K562 (cell line): ENCODE results near the gene ALKBH3. TPM values are rescaled to one million over a fixed set of nuclear protein-coding genes. Genes with fewer than 3 reads are reported as not detected.
A peak's percentile ranks its signal among the peaks of the same experiment; 100 is the strongest.

Experiments used
- ATAC-seq: fragments of 200-7000 bp; cut with Tn5 transposase; 3 replicates; pipeline ENCODE4 v1.9.1; 2020; ENCODE audit warnings: moderate library complexity
- BruUV-seq: library from RNA; stranded (reverse); fragments of 400-500 nt; replicated peaks from 2 replicates; lab custom pipeline; 2021; lab: Mats Ljungman, UMichigan
- CTCF ChIA-PET: fragments of 300-600 bp; formaldehyde crosslinking; extraction: SDS; loops from one replicate; lab custom pipeline; 2021; ENCODE audit warnings: low intra/inter-chr PET ratio; lab: Yijun Ruan, JAX
- POLR2A ChIA-PET: fragments of 300-600, 350-650 bp; sonication (Branson Sonifier 250); formaldehyde crosslinking; extraction: SDS; loops from one replicate; lab custom pipeline; 2021; ENCODE audit warnings: antibody characterized with exemption, inconsistent platforms; lab: Yijun Ruan, JAX
- DNase-seq, 4 experiments: peaks; one replicate each; pipeline versions ENCODE4 v3.0.0 to v3.0.0-alpha.2; 2011 to 2018; ENCODE audit warnings: low spot score in 3 of 4, mixed read lengths in 3 of 4; ENCODE audit errors: extremely low read depth in 1 of 4
- FAIRE-seq: peaks from 2 replicates; lab custom pipeline; 2011; peaks lifted over from hg19 to GRCh38; lab: Jason Lieb, UNC
- H2AFZ ChIP-seq: 2 replicates; pipeline ENCODE4 v1.6.0; 2011; ENCODE audit warnings: low read depth, low read length, control low read depth, inconsistent platforms
- H3K27ac ChIP-seq: fragments of 200-600 bp; 3 replicates; pipeline ENCODE4 v1.8.0; 2011; ENCODE audit warnings: low read depth, mild to moderate bottlenecking, control low read depth, inconsistent platforms, low read length, moderate library complexity, mixed read lengths; ENCODE audit errors: extremely low read depth
- H3K27me3 ChIP-seq, 2 experiments: fragments of 300-600 bp in 1 of 2; 2 replicates in 1 of 2; 3 replicates in 1 of 2; pipeline versions ENCODE4 v1.6.0 to v1.8.0; 2011; ENCODE audit warnings: inconsistent platforms in 2 of 2, low read length in 2 of 2, mild to moderate bottlenecking in 1 of 2, mixed read lengths in 1 of 2, moderate library complexity in 1 of 2; ENCODE audit not compliant: control insufficient read depth in 2 of 2, insufficient read depth in 2 of 2
- H3K36me3 ChIP-seq: fragments of 300-600 bp; 3 replicates; pipeline ENCODE4 v1.8.0; 2011; ENCODE audit warnings: mild to moderate bottlenecking, low read length, inconsistent platforms; ENCODE audit not compliant: control insufficient read depth, insufficient read depth
- H3K4me1 ChIP-seq, 2 experiments: fragments of 200-600 bp in 1 of 2; replicated peaks in 1 of 2; 2 replicates in 1 of 2; 3 replicates in 1 of 2; pipeline versions ENCODE4 v1.5.1 to v1.8.0; 2011; ENCODE audit warnings: inconsistent platforms in 2 of 2, low read length in 2 of 2, mild to moderate bottlenecking in 1 of 2, mixed read lengths in 1 of 2, moderate library complexity in 1 of 2; ENCODE audit not compliant: control insufficient read depth in 2 of 2, insufficient read depth in 2 of 2
- H3K4me2 ChIP-seq: 2 replicates; pipeline ENCODE4 v1.6.1; 2011; ENCODE audit warnings: low read length, control low read depth, inconsistent platforms, mixed read lengths; ENCODE audit not compliant: insufficient read depth
- H3K4me3 ChIP-seq: fragments of 200-600 bp; sonication (generic), shearing (Covaris generic); 2 replicates; pipeline ENCODE4 v1.5.1; 2016; ENCODE audit warnings: control low read depth, inconsistent platforms
- H3K79me2 ChIP-seq: fragments of 200-600 bp; 3 replicates; pipeline ENCODE4 v1.8.0; 2011; ENCODE audit warnings: low read length, inconsistent platforms; ENCODE audit not compliant: control insufficient read depth, insufficient read depth
- H3K9ac ChIP-seq, 2 experiments: 2 replicates each; pipeline versions ENCODE4 v1.6.0 to v1.6.1; 2011; ENCODE audit warnings: low read depth in 2 of 2, low read length in 2 of 2, control low read depth in 1 of 2, inconsistent platforms in 1 of 2, mild to moderate bottlenecking in 1 of 2, mixed read lengths in 1 of 2; ENCODE audit not compliant: insufficient read depth in 1 of 2
- H3K9me1 ChIP-seq: one replicate; pipeline ENCODE4 v1.6.0; 2011; ENCODE audit warnings: inconsistent platforms, mild to moderate bottlenecking, low read length, moderate library complexity; ENCODE audit not compliant: control insufficient read depth, insufficient read depth
- H3K9me3 ChIP-seq: replicated peaks from 2 replicates; pipeline ENCODE4 v1.5.1; 2011; ENCODE audit warnings: low read depth, low read length, inconsistent platforms; ENCODE audit not compliant: control insufficient read depth, insufficient read depth
- H4K20me1 ChIP-seq: replicated peaks from 2 replicates; pipeline ENCODE4 v1.6.1; 2011; ENCODE audit warnings: low read length, inconsistent platforms, mixed read lengths; ENCODE audit not compliant: control insufficient read depth, insufficient read depth
- BACH1 ChIP-seq: fragments of 200-800 bp; sonication (Bioruptor generic); IDR thresholded peaks from 2 replicates; pipeline ENCODE4 v1.6.1; 2016; ENCODE audit warnings: missing genetic modification characterization, missing compliant biosample characterization
- DDX20 ChIP-seq: fragments of 450-650 bp; IDR thresholded peaks from 2 replicates; pipeline ENCODE4 v1.6.1; 2016; ENCODE audit warnings: missing genetic modification characterization, low read depth, mild to moderate bottlenecking, missing compliant biosample characterization, moderate library complexity
- ETV1 ChIP-seq: fragments of 450-650 bp; conservative IDR thresholded peaks from 2 replicates; pipeline ENCODE4 v1.6.1; 2016; ENCODE audit warnings: missing genetic modification characterization, control low read depth, low read depth, missing compliant biosample characterization
- FOSL1 ChIP-seq: fragments of 200-800 bp; sonication (Bioruptor generic); conservative IDR thresholded peaks from 2 replicates; pipeline ENCODE4 v1.6.1; 2016; ENCODE audit warnings: missing genetic modification characterization, missing compliant biosample characterization
- HDAC8 ChIP-seq: fragments of 450-650 bp; IDR thresholded peaks from 2 replicates; pipeline ENCODE4 v1.6.1; 2016; ENCODE audit warnings: mild to moderate bottlenecking, missing genetic modification characterization, moderate library complexity, missing compliant biosample characterization
- HLTF ChIP-seq: fragments of 450-650 bp; IDR thresholded peaks from 2 replicates; pipeline ENCODE4 v1.6.1; 2016
- JUN ChIP-seq, 2 experiments: sonication (generic) in 1 of 2; formaldehyde crosslinking in 1 of 2; IDR thresholded peaks; 2 replicates each; pipeline versions ENCODE4 v1.6.1 to v1.8.0; 2012 to 2022; ENCODE audit warnings: borderline replicate concordance in 2 of 2, mild to moderate bottlenecking in 2 of 2, improper control_type of control experiment in 1 of 2, low read depth in 1 of 2, low read length in 1 of 2, missing genetic modification reagents in 1 of 2
- KDM1A ChIP-seq, 2 experiments: fragments of 450-650 bp; IDR thresholded peaks; 2 replicates each; pipeline ENCODE4 v1.6.1; 2016; ENCODE audit warnings: mild to moderate bottlenecking in 2 of 2
- MED1 ChIP-seq: sonication (generic); formaldehyde crosslinking; IDR thresholded peaks from 2 replicates; pipeline ENCODE4 v1.8.1; 2023; ENCODE audit warnings: missing genetic modification reagents, borderline replicate concordance
- NEUROD1 ChIP-seq: fragments of 150-350 bp; IDR thresholded peaks from 2 replicates; pipeline ENCODE4 v1.6.1; 2014; ENCODE audit warnings: borderline replicate concordance, low read length, low read depth; ENCODE audit not compliant: partially characterized antibody
- SMAD4 ChIP-seq: fragments of 250-450 bp; sonication (Bioruptor Pico); conservative IDR thresholded peaks from 2 replicates; pipeline ENCODE4 v1.8.0; 2021; ENCODE audit warnings: inconsistent platforms, mild to moderate bottlenecking, moderate library complexity
- SMARCA4 ChIP-seq: fragments of 450-650 bp; IDR thresholded peaks from 2 replicates; pipeline ENCODE4 v1.6.1; 2016
- SMARCE1 ChIP-seq: fragments of 450-650 bp; IDR thresholded peaks from 2 replicates; pipeline ENCODE4 v1.7.1; 2016; ENCODE audit warnings: mild to moderate bottlenecking
- ZC3H4 ChIP-seq: sonication (generic); formaldehyde crosslinking; IDR thresholded peaks from 2 replicates; pipeline ENCODE4 v1.9.0; 2021; ENCODE audit warnings: missing genetic modification reagents, borderline replicate concordance
- ZEB2 ChIP-seq: fragments of 450-650 bp; IDR thresholded peaks from 2 replicates; pipeline ENCODE4 v1.6.1; 2016
- WGBS: fragments of 100-300 bp; shearing (Covaris generic); methylation state at CpG from one replicate; pipeline ENCODE4 v1.1.6; 2016; ENCODE audit warnings: low coverage, mixed read lengths; ENCODE audit not compliant: insufficient coverage; ENCODE audit errors: missing lambda C conversion rate; 5-methylcytosine and 5-hydroxymethylcytosine counted together
- in situ Hi-C: fragments of 300-500 bp; cut with MboI; formaldehyde crosslinking; loops from 4 replicates; pipeline ENCODE4 v1.15.0; 2018; ENCODE audit warnings: inconsistent platforms, mixed read lengths
- intact Hi-C: fragments of 100-400 bp; cut with micrococcal nuclease; formaldehyde crosslinking; loops from 2 replicates; pipeline ENCODE4 v1.14.2; 2022
- polyA plus RNA-seq, 8 experiments: library from polyadenylated mRNA; depleted of rRNA in 4 of 8; stranded (reverse) in 5 of 8; unstranded in 3 of 8; fragments of >200 nt; fragmentation: Nextera tagmentation in 2 of 8; fragmentation: Illumina TruSeq in 1 of 8; extraction: Ambion mirVana in 2 of 8; extraction: Trizol in 1 of 8; gene quantifications; 2 replicates each; pipeline versions ENCODE4 v1.2.1 to v1.2.3, GENCODE V29; 2011 to 2014; ENCODE audit warnings: inconsistent platforms in 1 of 8, missing spikeins in 1 of 8
- total RNA-seq, 7 experiments: library from RNA; depleted of rRNA in 6 of 7; stranded (reverse); fragments of >200 nt in 6 of 7; fragmentation: Illumina TruSeq in 2 of 7; extraction: Trizol in 2 of 7; gene quantifications; 2 replicates each; pipeline versions ENCODE4 v1.2.1 to v1.2.3, GENCODE V29; 2011 to 2021; ENCODE audit warnings: low replicate concordance in 1 of 7
- TF ChIP-seq, protein P1 (sequence below): fragments of 450-650 bp; IDR thresholded peaks from 2 replicates; pipeline ENCODE4 v1.6.1; 2016; ENCODE audit warnings: missing biosample characterization, missing genetic modification characterization
- TF ChIP-seq, protein P2 (sequence below), 3 experiments: IDR thresholded peaks in 2 of 3; conservative IDR thresholded peaks in 1 of 3; 2 replicates each; pipeline ENCODE4 v1.5.1; 2011 to 2012; ENCODE audit warnings: low read length in 3 of 3, mild to moderate bottlenecking in 3 of 3, control low read depth in 2 of 3, improper control_type of control experiment in 1 of 3, inconsistent platforms in 1 of 3, low read depth in 1 of 3, mixed read lengths in 1 of 3, moderate library complexity in 1 of 3; ENCODE audit not compliant: insufficient read depth in 2 of 3
- TF ChIP-seq, protein P3 (sequence below): sonication (generic); formaldehyde crosslinking; IDR thresholded peaks from 2 replicates; pipeline ENCODE4 v1.8.0; 2022; ENCODE audit warnings: mild to moderate bottlenecking, low read depth, missing genetic modification reagents

The ALKBH3 gene
- total and polyA plus RNA-seq, 9 of the 15 experiments (the other 6 are each of a cell fraction or from before 2014, with no cell fraction given): 16.0 to 49.9 (median 36.5) TPM

DNA sequence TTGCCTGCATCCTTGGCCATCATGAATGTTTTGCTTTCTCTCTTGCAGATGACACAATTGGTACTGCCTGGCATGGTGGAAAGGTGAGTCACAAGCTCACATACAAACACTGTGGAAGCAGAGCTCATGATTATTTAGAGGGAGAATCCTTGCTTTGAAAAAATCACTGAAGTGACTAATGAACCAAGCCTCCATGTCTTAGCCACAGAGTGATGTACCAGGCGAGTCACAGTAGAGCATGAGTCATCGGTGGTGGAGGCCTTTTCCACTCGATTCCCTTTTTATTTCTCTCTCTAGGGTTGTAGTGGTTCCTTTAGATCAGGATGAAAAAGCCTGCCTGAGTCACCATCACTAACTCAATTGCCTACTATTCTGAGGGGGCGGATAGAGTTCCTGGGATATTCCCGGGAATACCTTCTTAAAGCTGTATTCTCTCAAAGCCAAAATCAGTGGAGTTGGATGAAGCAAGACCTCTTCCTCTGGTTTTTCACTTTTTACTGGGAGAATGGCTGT is 49.6 kb upstream of the ALKBH3 start (continued):
- TF ChIP-seq JUN (IDR thresholded peaks at IDR 0.05; ENCODE audit: borderline replicate concordance, low read depth, low read length) (peak; percentile 80), JUN (CRISPR knock-in tag; IDR thresholded peaks at IDR 0.05; ENCODE audit: borderline replicate concordance) (no peak), SMARCA4 (peak; percentile 35; the same call in 1 of the 2 replicates), FOSL1 (tag) (peak; percentile 97), KDM1A (IDR thresholded peaks at IDR 0.05) (peak; percentile 31 to 49; a peak in 2 of 4 replicates), SMARCE1 (0 out of 2 replicates have a peak, but pooled peaks have one; percentile 25)
- TF ChIP-seq, protein P1, sequence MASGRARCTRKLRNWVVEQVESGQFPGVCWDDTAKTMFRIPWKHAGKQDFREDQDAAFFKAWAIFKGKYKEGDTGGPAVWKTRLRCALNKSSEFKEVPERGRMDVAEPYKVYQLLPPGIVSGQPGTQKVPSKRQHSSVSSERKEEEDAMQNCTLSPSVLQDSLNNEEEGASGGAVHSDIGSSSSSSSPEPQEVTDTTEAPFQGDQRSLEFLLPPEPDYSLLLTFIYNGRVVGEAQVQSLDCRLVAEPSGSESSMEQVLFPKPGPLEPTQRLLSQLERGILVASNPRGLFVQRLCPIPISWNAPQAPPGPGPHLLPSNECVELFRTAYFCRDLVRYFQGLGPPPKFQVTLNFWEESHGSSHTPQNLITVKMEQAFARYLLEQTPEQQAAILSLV (tag): no peak

DNA sequence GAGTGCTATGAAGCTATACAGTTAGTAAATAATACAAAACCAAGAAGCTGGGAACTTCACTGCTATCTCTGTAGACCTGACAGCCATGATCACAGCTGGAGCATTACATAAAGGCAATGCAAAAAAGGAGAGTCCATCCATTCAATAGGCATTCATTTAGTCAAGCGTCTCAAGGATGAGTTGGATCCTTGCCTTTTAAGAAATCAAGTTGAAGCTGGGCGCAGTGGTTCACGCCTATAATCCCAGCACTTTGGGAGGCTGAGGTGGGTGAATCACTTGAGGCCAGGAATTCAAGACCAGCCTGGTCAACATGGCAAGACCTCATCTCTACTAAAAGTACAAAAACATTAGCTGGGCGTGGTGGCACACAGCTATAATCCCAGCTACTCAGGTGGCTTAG is 48.1 kb upstream of the ALKBH3 start:
- in situ Hi-C loops (no loop called here), intact Hi-C loops (no loop called here)
- no TSS peak for BruUV-seq
- H3K27ac ChIP-seq: no peak overlapping the region
- H3K4me1 ChIP-seq: no peaks in the 10 kb centered on the region
- POLR2A ChIA-PET: interaction anchor here (0.6 kb wide), 2 partner anchors 521 to 1130 kb away, joined by 4 read pairs; partner anchors contain the start of gene API5
- no peak for FAIRE-seq
- H3K27me3 ChIP-seq: no peaks in the 10 kb centered on the region
- no peaks in the 10 kb centered on the region for H3K9me3 ChIP-seq
- H3K79me2 ChIP-seq: no peaks in the 10 kb centered on the region
- H3K4me2 ChIP-seq: no peak overlapping the region
- WGBS: 17% methylated on average over 4 of the region's 4 CpGs
- no peak for ATAC-seq
- H2AFZ ChIP-seq: no peak overlapping the region
- no peaks in the 10 kb centered on the region for H3K36me3 ChIP-seq
- no peak overlapping the region for H3K4me3 ChIP-seq
- H3K9ac ChIP-seq: no peak overlapping the region
- no peak for DNase-seq
- H3K9me1 ChIP-seq: no peaks in the 10 kb centered on the region
- no peaks in the 10 kb centered on the region for H4K20me1 ChIP-seq
- CTCF ChIA-PET: no interaction called here
- TF ChIP-seq HLTF: no peak
- no peak for TF ChIP-seq ZEB2
- no peak for TF ChIP-seq HDAC8 (tag)
- TF ChIP-seq FOSL1 (tag): no peak
- no peak for TF ChIP-seq ETV1 (tag)
- no peak for TF ChIP-seq MED1 (CRISPR knock-in tag)
- TF ChIP-seq, protein P2, sequence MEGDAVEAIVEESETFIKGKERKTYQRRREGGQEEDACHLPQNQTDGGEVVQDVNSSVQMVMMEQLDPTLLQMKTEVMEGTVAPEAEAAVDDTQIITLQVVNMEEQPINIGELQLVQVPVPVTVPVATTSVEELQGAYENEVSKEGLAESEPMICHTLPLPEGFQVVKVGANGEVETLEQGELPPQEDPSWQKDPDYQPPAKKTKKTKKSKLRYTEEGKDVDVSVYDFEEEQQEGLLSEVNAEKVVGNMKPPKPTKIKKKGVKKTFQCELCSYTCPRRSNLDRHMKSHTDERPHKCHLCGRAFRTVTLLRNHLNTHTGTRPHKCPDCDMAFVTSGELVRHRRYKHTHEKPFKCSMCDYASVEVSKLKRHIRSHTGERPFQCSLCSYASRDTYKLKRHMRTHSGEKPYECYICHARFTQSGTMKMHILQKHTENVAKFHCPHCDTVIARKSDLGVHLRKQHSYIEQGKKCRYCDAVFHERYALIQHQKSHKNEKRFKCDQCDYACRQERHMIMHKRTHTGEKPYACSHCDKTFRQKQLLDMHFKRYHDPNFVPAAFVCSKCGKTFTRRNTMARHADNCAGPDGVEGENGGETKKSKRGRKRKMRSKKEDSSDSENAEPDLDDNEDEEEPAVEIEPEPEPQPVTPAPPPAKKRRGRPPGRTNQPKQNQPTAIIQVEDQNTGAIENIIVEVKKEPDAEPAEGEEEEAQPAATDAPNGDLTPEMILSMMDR (IDR thresholded peaks at IDR 0.05 in 2 of 3, conservative IDR thresholded peaks at IDR 0.05 in 1 of 3; ENCODE audit: insufficient read depth in 2 of 3, low read depth in 1 of 3, low read length in 3 of 3): no peak
- TF ChIP-seq BACH1 (tag): no peak
- TF ChIP-seq DDX20 (tag): no peak
- TF ChIP-seq SMAD4 (CRISPR knock-in tag): no peak
- TF ChIP-seq, protein P3, sequence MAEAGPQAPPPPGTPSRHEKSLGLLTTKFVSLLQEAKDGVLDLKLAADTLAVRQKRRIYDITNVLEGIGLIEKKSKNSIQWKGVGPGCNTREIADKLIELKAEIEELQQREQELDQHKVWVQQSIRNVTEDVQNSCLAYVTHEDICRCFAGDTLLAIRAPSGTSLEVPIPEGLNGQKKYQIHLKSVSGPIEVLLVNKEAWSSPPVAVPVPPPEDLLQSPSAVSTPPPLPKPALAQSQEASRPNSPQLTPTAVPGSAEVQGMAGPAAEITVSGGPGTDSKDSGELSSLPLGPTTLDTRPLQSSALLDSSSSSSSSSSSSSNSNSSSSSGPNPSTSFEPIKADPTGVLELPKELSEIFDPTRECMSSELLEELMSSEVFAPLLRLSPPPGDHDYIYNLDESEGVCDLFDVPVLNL (CRISPR knock-in tag): no peak
- no peak for TF ChIP-seq ZC3H4
- no peak for TF ChIP-seq NEUROD1
- TF ChIP-seq KDM1A (IDR thresholded peaks at IDR 0.05): no peak
